CD4-positive, alpha-beta T cell (primary cell): ENCODE measurements around the gene CKS2. TPM values are rescaled to one million over a fixed set of nuclear protein-coding genes. Genes with fewer than 3 reads are reported as not detected.
"Not testable (repeated sequence)": the region's sequence is repeated elsewhere in the genome, so short reads cannot be mapped to it uniquely, and the experiment has no call there.

ENCODE experiments used
- ATAC-seq: fragments of 200-7000 bp; cut with Tn5 transposase; one replicate; pipeline ENCODE4 v1.10.0; 2022; ENCODE audit warnings: mild to moderate bottlenecking; ENCODE audit not compliant: poor library complexity
- CTCF ChIA-PET: fragments of 350-600 bp; sonication (Branson Sonifier 250); formaldehyde crosslinking; loops from one replicate; lab custom pipeline; 2021; ENCODE audit warnings: antibody characterized with exemption, inconsistent platforms; lab: Charles Lee
- POLR2A ChIA-PET: fragments of 350-600 bp; sonication (Branson Sonifier 250); formaldehyde crosslinking; loops from one replicate; lab custom pipeline; 2021; ENCODE audit warnings: antibody characterized with exemption, inconsistent platforms; lab: Charles Lee
- DNase-seq, 14 experiments: peaks; one replicate each; pipeline ENCODE4 v3.0.0-alpha.2; 2013 to 2020; ENCODE audit warnings: mixed read lengths in 2 of 14
- H3K27ac ChIP-seq, 2 donors: one replicate each; pipeline versions ENCODE4 v1.5.1 to v1.7.0; 2013; ENCODE audit warnings: low read length in 2 of 2, low read depth in 1 of 2, mild to moderate bottlenecking in 1 of 2
- H3K27me3 ChIP-seq, 2 experiments: 1 replicate in 1 of 2; 2 replicates in 1 of 2; pipeline versions ENCODE4 v1.6.1 to v1.7.0; 2013; ENCODE audit warnings: low read length in 2 of 2, control low read depth in 1 of 2, mild to moderate bottlenecking in 1 of 2, moderate library complexity in 1 of 2; ENCODE audit not compliant: insufficient read depth in 2 of 2, control insufficient read depth in 1 of 2
- H3K36me3 ChIP-seq: one replicate; pipeline ENCODE4 v1.6.1; 2013; ENCODE audit warnings: low read length, control low read depth; ENCODE audit not compliant: insufficient read depth
- H3K4me1 ChIP-seq: one replicate; pipeline ENCODE4 v1.6.1; 2013; ENCODE audit warnings: low read length, control low read depth; ENCODE audit not compliant: insufficient read depth
- H3K4me3 ChIP-seq: one replicate; pipeline ENCODE4 v1.5.1; 2013; ENCODE audit warnings: mild to moderate bottlenecking, low read length, moderate library complexity
- H3K9me3 ChIP-seq, 2 experiments: 1 replicate in 1 of 2; 2 replicates in 1 of 2; pipeline versions ENCODE4 v1.6.1 to v1.7.0; 2013; ENCODE audit warnings: low read length in 2 of 2, mild to moderate bottlenecking in 2 of 2, control low read depth in 1 of 2, moderate library complexity in 1 of 2; ENCODE audit not compliant: control insufficient read depth in 1 of 2, insufficient read depth in 1 of 2
- H3K27ac Mint-ChIP-seq: one replicate; pipeline ENCODE4 v1.8.0; 2020; ENCODE audit warnings: mixed read lengths
- H3K27me3 Mint-ChIP-seq: one replicate; pipeline ENCODE4 v1.8.0; 2021; ENCODE audit warnings: mixed read lengths
- H3K36me3 Mint-ChIP-seq: one replicate; pipeline ENCODE4 v1.8.0; 2021; ENCODE audit warnings: low read depth, mixed read lengths
- H3K4me1 Mint-ChIP-seq: one replicate; pipeline ENCODE4 v1.8.0; 2021; ENCODE audit warnings: low read depth, mixed read lengths
- H3K4me3 Mint-ChIP-seq: one replicate; pipeline ENCODE4 v1.8.0; 2020; ENCODE audit warnings: mild to moderate bottlenecking, mixed read lengths
- H3K9me3 Mint-ChIP-seq: one replicate; pipeline ENCODE4 v1.8.0; 2020; ENCODE audit warnings: mixed read lengths
- intact Hi-C, 2 experiments: fragments of 100-400 bp; cut with DNase I in 1 of 2; cut with micrococcal nuclease in 1 of 2; formaldehyde crosslinking; loops; one replicate each; pipeline versions ENCODE4 v1.15.1 to v1.9.0; 2023 to 2025; cut with DNase I, micrococcal nuclease
- polyA plus RNA-seq, 2 donors: library from polyadenylated mRNA; unstranded; fragments of 120-200 nt; gene quantifications; one replicate each; pipeline ENCODE4 v1.2.1, GENCODE V29; 2013
- total RNA-seq, 174 experiments: library from RNA in 2 of 174; stranded (reverse) in 2 of 174; gene quantifications; one replicate each; pipeline ENCODE4 v1.2.3 and lab custom pipeline; 2021 to 2026
- TF ChIP-seq, protein P1 (sequence below): fragments of 200-600 bp; IDR thresholded peaks from one replicate; pipeline ENCODE4 v1.8.0; 2022; ENCODE audit warnings: antibody characterized with exemption, mild to moderate bottlenecking

CKS2 gene
- total RNA-seq (1 to 10 TPM; 5.6 to 6.9 TPM), total RNA-seq (lab: John Stamatoyannopoulos, UW) (2.0 to 180 (median 8.8) reads per million in 172 experiments)
- 18.5 TPM for polyA plus RNA-seq (2013, experiment 1 of 2)
- 21.8 TPM for polyA plus RNA-seq (2013, experiment 2 of 2)

DNA sequence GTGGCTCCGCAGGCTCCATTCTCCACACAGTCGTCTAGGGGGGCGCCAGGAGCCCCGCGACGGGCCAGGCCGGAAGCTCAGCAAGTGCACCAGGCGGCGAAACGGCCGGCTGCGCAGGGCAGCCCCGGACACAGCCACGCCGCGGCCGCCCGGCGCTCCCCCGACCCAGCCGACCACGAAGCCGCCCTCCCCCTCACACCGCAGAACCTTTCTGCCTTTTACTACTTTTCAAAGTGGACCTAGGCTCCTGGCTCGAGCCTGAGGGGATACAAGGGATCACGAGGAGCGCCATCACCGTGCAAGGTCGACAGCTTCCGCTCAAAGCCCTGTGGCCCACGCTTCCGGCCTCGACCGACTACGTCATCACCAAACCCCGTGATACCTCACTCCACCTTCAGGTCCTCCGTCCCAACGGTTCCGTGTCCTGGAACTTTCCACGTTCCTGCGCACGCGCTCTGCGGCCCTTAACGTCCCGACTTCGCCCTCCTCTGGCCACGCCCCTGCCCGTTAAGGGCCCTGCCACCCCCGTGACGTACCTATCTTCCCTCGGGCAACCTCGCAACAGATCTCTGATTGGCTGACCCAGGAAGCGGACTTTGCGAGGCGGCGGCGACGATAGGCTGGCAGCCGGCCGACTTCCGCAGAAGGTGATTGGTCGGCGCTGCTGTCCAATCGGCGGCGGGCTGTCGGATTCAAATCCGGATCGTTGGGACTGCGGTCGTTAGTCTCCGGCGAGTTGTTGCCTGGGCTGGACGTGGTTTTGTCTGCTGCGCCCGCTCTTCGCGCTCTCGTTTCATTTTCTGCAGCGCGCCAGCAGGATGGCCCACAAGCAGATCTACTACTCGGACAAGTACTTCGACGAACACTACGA is at the start of gene CKS2:
Gene CKS2 (plus strand): TSS at position 721 of the 871 bp plus-strand sequence. CDS start 98 bp downstream, at position 819.
- H3K36me3 Mint-ChIP-seq = peaks cover 7% of the 10 kb centered on the region
- H3K9me3 Mint-ChIP-seq = no peaks in the 10 kb centered on the region

DNA sequence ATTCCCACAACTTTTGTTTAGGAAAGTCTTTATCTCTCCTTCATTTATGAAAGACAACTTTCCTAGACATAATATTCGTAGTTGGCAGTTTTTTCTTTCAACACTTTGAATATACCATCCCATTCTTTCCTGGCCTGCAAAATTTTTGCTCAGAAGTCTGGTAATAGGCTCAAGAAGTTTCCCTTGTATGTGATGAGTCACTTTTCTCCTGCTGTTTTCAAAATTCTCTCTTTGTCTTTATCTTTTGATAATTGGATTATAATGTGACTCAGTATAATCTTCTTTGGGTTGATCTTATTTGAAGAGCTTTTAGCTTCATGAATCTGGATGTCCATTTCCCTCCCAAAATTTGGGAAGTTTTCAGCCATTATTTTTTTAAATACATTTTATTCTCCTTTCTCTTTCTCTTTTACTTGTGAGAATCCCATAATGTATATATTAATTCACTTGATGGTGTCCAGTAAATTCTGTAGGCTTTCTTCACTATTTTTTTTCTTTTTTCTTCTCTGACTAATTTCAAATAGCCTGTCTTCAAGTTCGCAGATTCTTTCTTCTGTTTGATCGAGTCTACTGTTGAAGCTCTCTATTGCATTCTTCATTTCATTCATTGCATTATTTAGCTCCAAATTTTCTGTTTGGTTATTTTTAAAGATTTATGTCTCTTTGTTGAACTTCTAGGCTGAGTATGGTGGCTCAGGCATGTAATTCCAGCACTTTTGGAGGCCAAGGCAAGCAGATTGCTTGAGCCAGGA is 37.3 kb upstream of the CKS2 start:
- Mint-ChIP-seq H3K36me3 (peaks cover 8% of the 10 kb centered on the region), H3K4me1 (peaks cover 14% of the 10 kb centered on the region), H3K27ac (no peak overlapping the region), H3K27me3 (peaks cover 14% of the 10 kb centered on the region), H3K4me3 (no peak overlapping the region), H3K9me3 (peaks cover 12% of the 10 kb centered on the region)
- TF ChIP-seq, protein P1, sequence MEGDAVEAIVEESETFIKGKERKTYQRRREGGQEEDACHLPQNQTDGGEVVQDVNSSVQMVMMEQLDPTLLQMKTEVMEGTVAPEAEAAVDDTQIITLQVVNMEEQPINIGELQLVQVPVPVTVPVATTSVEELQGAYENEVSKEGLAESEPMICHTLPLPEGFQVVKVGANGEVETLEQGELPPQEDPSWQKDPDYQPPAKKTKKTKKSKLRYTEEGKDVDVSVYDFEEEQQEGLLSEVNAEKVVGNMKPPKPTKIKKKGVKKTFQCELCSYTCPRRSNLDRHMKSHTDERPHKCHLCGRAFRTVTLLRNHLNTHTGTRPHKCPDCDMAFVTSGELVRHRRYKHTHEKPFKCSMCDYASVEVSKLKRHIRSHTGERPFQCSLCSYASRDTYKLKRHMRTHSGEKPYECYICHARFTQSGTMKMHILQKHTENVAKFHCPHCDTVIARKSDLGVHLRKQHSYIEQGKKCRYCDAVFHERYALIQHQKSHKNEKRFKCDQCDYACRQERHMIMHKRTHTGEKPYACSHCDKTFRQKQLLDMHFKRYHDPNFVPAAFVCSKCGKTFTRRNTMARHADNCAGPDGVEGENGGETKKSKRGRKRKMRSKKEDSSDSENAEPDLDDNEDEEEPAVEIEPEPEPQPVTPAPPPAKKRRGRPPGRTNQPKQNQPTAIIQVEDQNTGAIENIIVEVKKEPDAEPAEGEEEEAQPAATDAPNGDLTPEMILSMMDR = no peak
- Histone ChIP-seq H3K27ac (no peak overlapping the region), H3K4me3 (no peak overlapping the region), H3K4me1 (peaks cover 9% of the 10 kb centered on the region), H3K36me3 (no peaks in the 10 kb centered on the region), H3K9me3 (peaks cover 12 to 23% of the 10 kb centered on the region in 2 experiments), H3K27me3 (no peaks in the 10 kb centered on the region)
- ChIA-PET CTCF (no interaction called here), POLR2A (no interaction called here)
- DNase-seq (no peak), ATAC-seq (no peak)
- intact Hi-C loops = no loop called here

More for the DNA sequence above, at the start of gene CKS2:
- intact Hi-C loops = loop anchor here (1.0 to 10.0 kb wide), 3 partner anchors 8 to 794 kb away; partner anchors contain the start of gene SECISBP2 (in 2 of the 2)
- H3K27me3 Mint-ChIP-seq = no peaks in the 10 kb centered on the region
- TF ChIP-seq, protein P1 = no peak
- Histone ChIP-seq H3K4me1 (peaks cover 23% of the 10 kb centered on the region), H3K4me3 (peak within 1 kb of the TSS; percentile 74), H3K9me3 (no peaks in the 10 kb centered on the region), H3K36me3 (no peaks in the 10 kb centered on the region), H3K27me3 (no peaks in the 10 kb centered on the region), H3K27ac (peak within 1 kb of the TSS; percentile 99 to 100)
- DNase-seq (peak; percentile 98 to 100 (median 99)), ATAC-seq (peak; percentile 92)
- ChIA-PET CTCF (interaction anchor here (0.9 to 1.3 kb wide), 2 partner anchors 8 to 178 kb away, joined by 3 to 7 read pairs; partner anchors contain the start of gene SECISBP2), POLR2A (interaction anchor here (0.7 to 1.5 kb wide), 8 partner anchors 8 to 238 kb away, joined by 3 to 12 read pairs (median 3); partner anchors contain the start of gene SECISBP2)
- peaks cover 40% of the 10 kb centered on the region for H3K4me1 Mint-ChIP-seq
- H3K27ac Mint-ChIP-seq = peak within 1 kb of the TSS; percentile 98
- peak within 1 kb of the TSS; percentile 93 for H3K4me3 Mint-ChIP-seq

DNA sequence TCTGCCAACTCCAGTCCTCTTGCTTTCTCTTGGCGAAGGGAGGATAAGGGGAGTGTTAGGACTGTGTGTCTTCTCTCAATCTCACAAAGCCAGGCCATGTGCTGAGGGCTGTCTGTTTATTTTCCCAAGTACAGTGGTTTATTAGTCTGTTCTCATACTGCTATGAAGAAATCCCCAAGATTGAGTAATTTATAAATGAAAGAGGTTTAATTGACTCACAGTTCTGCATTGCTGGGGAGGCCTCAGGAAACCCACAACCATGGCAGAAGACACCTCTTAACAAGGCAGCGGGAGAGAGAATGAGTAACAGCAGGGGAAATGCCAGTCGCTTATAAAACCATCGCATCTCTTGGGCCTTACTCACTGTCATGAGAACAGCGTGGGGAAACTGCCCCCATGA is 36.2 kb upstream of the CKS2 start:
- POLR2A ChIA-PET = no interaction called here
- CTCF ChIA-PET = no interaction called here
- ATAC-seq = no peak

DNA sequence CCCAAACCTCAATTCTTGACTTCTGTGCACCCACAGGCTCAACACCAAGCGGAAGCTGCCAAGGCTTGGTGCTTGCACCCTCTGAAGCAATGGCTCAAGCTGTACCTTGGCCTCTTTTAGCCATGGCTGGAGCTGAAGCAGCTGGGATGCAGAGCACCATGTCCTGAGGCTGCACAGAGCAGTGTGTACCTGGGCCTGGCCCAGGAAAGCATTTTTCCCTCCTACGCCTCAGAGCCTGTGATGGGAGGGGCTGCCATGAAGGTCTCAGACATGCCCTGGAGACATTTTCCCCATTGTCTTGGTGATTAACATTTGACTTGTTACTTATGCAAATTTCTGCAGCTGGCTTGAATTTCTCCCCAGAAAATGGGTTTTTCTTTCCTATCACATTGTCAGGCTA is 35.0 kb upstream of the CKS2 start:
- H3K36me3 Mint-ChIP-seq, H3K4me3 Mint-ChIP-seq, CTCF ChIA-PET, H3K27ac Mint-ChIP-seq, ATAC-seq, H3K27ac ChIP-seq, DNase-seq, H3K4me3 ChIP-seq, POLR2A ChIA-PET, H3K36me3 ChIP-seq, H3K27me3 ChIP-seq: not testable (repeated sequence)
- H3K4me1 ChIP-seq = peaks cover 12% of the 10 kb centered on the region
- intact Hi-C loops = loop anchor here in 1 of 2 experiments (5.0 kb wide), 1 partner anchor 1324 kb away; no protein-coding TSS in a partner anchor
- H3K9me3 Mint-ChIP-seq = peaks cover 12% of the 10 kb centered on the region
- peaks cover 14% of the 10 kb centered on the region for H3K27me3 Mint-ChIP-seq
- H3K9me3 ChIP-seq = peaks cover 12 to 23% of the 10 kb centered on the region in 2 experiments
- peaks cover 25% of the 10 kb centered on the region for H3K4me1 Mint-ChIP-seq

More for the DNA sequence above, 36.2 kb upstream of the CKS2 start:
- H3K27me3 ChIP-seq = no peaks in the 10 kb centered on the region
- H3K4me1 ChIP-seq = peaks cover 12% of the 10 kb centered on the region
- peaks cover 8% of the 10 kb centered on the region for H3K36me3 Mint-ChIP-seq
- peaks cover 23% of the 10 kb centered on the region for H3K4me1 Mint-ChIP-seq
- H3K9me3 Mint-ChIP-seq = peaks cover 12% of the 10 kb centered on the region
- H3K4me3 ChIP-seq = no peak overlapping the region
- TF ChIP-seq, protein P1 = no peak
- intact Hi-C loops = loop anchor here in 1 of 2 experiments (5.0 kb wide), 1 partner anchor 1323 kb away; no protein-coding TSS in a partner anchor
- no peaks in the 10 kb centered on the region for H3K36me3 ChIP-seq
- DNase-seq = no peak
- H3K27ac ChIP-seq = no peak overlapping the region
- H3K27me3 Mint-ChIP-seq = peaks cover 14% of the 10 kb centered on the region
- H3K4me3 Mint-ChIP-seq = no peak overlapping the region
- H3K27ac Mint-ChIP-seq = no peak overlapping the region
- peaks cover 12 to 23% of the 10 kb centered on the region in 2 experiments for H3K9me3 ChIP-seq
